ENCODE data around the gene SFXN5. TPM values are rescaled to one million over a fixed set of nuclear protein-coding genes. Genes with fewer than 3 reads are reported as not detected.

SFXN5 gene
- polyA plus RNA-seq, 2 of the 4 experiments (the other 2 are of a cell fraction), result 16.7 to 19.6 TPM

- POLR2A ChIA-PET, result no interaction called here
Observed at GRCh38 chr2:72975017-72975416, 96.5 kb downstream of the SFXN5 start.

GRCh38 chr2:72974436-72974754, 97.1 kb downstream of the SFXN5 start:
- Histone ChIP-seq H3K27ac (no peak overlapping the region), H3K4me2 (no peak overlapping the region), H3K4me3 (no peak overlapping the region), H3K9me3 (no peaks in the 10 kb centered on the region), H3K4me1 (no peaks in the 10 kb centered on the region)
- no peak for ATAC-seq
- DNase-seq (ENCODE audit: low read depth in 1 of 2, low spot score in 1 of 2), result no peak
- FAIRE-seq, result no peak
- WGBS (ENCODE audit: missing lambda C conversion rate), result 71% methylated on average over 2 of the region's 2 CpGs
- no peak for TF ChIP-seq NPAS2 (CRISPR knock-in tag; IDR thresholded peaks at IDR 0.05; ENCODE audit: borderline replicate concordance)
- TF ChIP-seq RAD21 (conservative IDR thresholded peaks at IDR 0.05 in 1 of 2, IDR thresholded peaks at IDR 0.05 in 1 of 2), result no peak
- TF ChIP-seq CEBPB (IDR thresholded peaks at IDR 0.05), result no peak
- no peak for TF ChIP-seq EHMT2 (IDR thresholded peaks at IDR 0.05; ENCODE audit: low read depth)
- TF ChIP-seq BCL3 (IDR thresholded peaks at IDR 0.05), result no peak
- TF ChIP-seq BHLHE40 (IDR thresholded peaks at IDR 0.05; ENCODE audit: low read depth, low read length), result no peak
- TF ChIP-seq MAX (IDR thresholded peaks at IDR 0.05), result no peak
- no peak for TF ChIP-seq FOXS1 (CRISPR knock-in tag; IDR thresholded peaks at IDR 0.05)
- TF ChIP-seq HDAC2 (IDR thresholded peaks at IDR 0.05), result no peak
- no peak for TF ChIP-seq HMGXB4 (CRISPR knock-in tag; IDR thresholded peaks at IDR 0.05; ENCODE audit: borderline replicate concordance)
- TF ChIP-seq ELK1 (IDR thresholded peaks at IDR 0.05; ENCODE audit: low read depth, low read length), result no peak
- TF ChIP-seq HEYL (CRISPR knock-in tag; IDR thresholded peaks at IDR 0.05), result no peak
- ChIA-PET CTCF (interaction anchor here (0.7 to 11.9 kb wide), 36 partner anchors 8 to 1428 kb away, joined by 3 to 208 read pairs (median 5); partner anchors contain the start of genes EMX1 and SPR), POLR2A (interaction anchor here (0.7 kb wide), 1 partner anchor 101 kb away, joined by 3 read pairs; no protein-coding TSS in a partner anchor)

More at GRCh38 chr2:72975017-72975416, 96.5 kb downstream of the SFXN5 start:
- Histone ChIP-seq H3K4me1 (no peaks in the 10 kb centered on the region), H3K27ac (no peak overlapping the region), H3K4me2 (no peak overlapping the region), H3K9me3 (no peaks in the 10 kb centered on the region), H3K4me3 (no peak overlapping the region)
- WGBS (ENCODE audit: missing lambda C conversion rate), result 92% methylated on average over 3 of the region's 3 CpGs
- no peak for FAIRE-seq
- TF ChIP-seq NPAS2 (CRISPR knock-in tag; IDR thresholded peaks at IDR 0.05; ENCODE audit: borderline replicate concordance) (no peak), RCOR1 (IDR thresholded peaks at IDR 0.05; ENCODE audit: low read depth, low read length) (no peak), SREBF2 (IDR thresholded peaks at IDR 0.05) (no peak), HOXB13 (CRISPR knock-in tag; IDR thresholded peaks at IDR 0.05; ENCODE audit: low read depth) (no peak), E2F6 (IDR thresholded peaks at IDR 0.05; ENCODE audit: borderline replicate concordance, low read depth) (no peak), NFE2L2 (conservative IDR thresholded peaks at IDR 0.05; ENCODE audit: low read length) (no peak), BHLHE40 (IDR thresholded peaks at IDR 0.05; ENCODE audit: low read depth, low read length) (no peak), BCL3 (IDR thresholded peaks at IDR 0.05) (no peak), TP53 (CRISPR knock-in tag; IDR thresholded peaks at IDR 0.05) (no peak)
- DNase-seq (ENCODE audit: low read depth in 1 of 2, low spot score in 1 of 2), result no peak
- ATAC-seq, result no peak
- CTCF ChIA-PET, result interaction anchor here (0.6 to 11.9 kb wide), 15 partner anchors 8 to 1968 kb away, joined by 3 to 208 read pairs (median 15); partner anchors contain the start of gene SPR
